CD4-positive, alpha-beta T cell (primary cell): Measurements from ENCODE around the gene NRXN2. TPM values are rescaled to one million over a fixed set of nuclear protein-coding genes. Genes with fewer than 3 reads are reported as not detected.

Experiments used
- ATAC-seq: fragments of 200-7000 bp; cut with Tn5 transposase; one replicate; pipeline ENCODE4 v1.10.0; 2022; ENCODE audit warnings: mild to moderate bottlenecking; ENCODE audit not compliant: poor library complexity
- CTCF ChIA-PET: fragments of 350-600 bp; sonication (Branson Sonifier 250); formaldehyde crosslinking; loops from one replicate; lab custom pipeline; 2021; ENCODE audit warnings: antibody characterized with exemption, inconsistent platforms; lab: Charles Lee
- POLR2A ChIA-PET: fragments of 350-600 bp; sonication (Branson Sonifier 250); formaldehyde crosslinking; loops from one replicate; lab custom pipeline; 2021; ENCODE audit warnings: antibody characterized with exemption, inconsistent platforms; lab: Charles Lee
- DNase-seq, 14 experiments: peaks; one replicate each; pipeline ENCODE4 v3.0.0-alpha.2; 2013 to 2020; ENCODE audit warnings: mixed read lengths in 2 of 14
- H3K27ac ChIP-seq, 2 donors: one replicate each; pipeline versions ENCODE4 v1.5.1 to v1.7.0; 2013; ENCODE audit warnings: low read length in 2 of 2, low read depth in 1 of 2, mild to moderate bottlenecking in 1 of 2
- H3K27me3 ChIP-seq, 2 experiments: 1 replicate in 1 of 2; 2 replicates in 1 of 2; pipeline versions ENCODE4 v1.6.1 to v1.7.0; 2013; ENCODE audit warnings: low read length in 2 of 2, control low read depth in 1 of 2, mild to moderate bottlenecking in 1 of 2, moderate library complexity in 1 of 2; ENCODE audit not compliant: insufficient read depth in 2 of 2, control insufficient read depth in 1 of 2
- H3K36me3 ChIP-seq: one replicate; pipeline ENCODE4 v1.6.1; 2013; ENCODE audit warnings: low read length, control low read depth; ENCODE audit not compliant: insufficient read depth
- H3K4me1 ChIP-seq: one replicate; pipeline ENCODE4 v1.6.1; 2013; ENCODE audit warnings: low read length, control low read depth; ENCODE audit not compliant: insufficient read depth
- H3K4me3 ChIP-seq: one replicate; pipeline ENCODE4 v1.5.1; 2013; ENCODE audit warnings: mild to moderate bottlenecking, low read length, moderate library complexity
- H3K9me3 ChIP-seq, 2 experiments: 1 replicate in 1 of 2; 2 replicates in 1 of 2; pipeline versions ENCODE4 v1.6.1 to v1.7.0; 2013; ENCODE audit warnings: low read length in 2 of 2, mild to moderate bottlenecking in 2 of 2, control low read depth in 1 of 2, moderate library complexity in 1 of 2; ENCODE audit not compliant: control insufficient read depth in 1 of 2, insufficient read depth in 1 of 2
- H3K27ac Mint-ChIP-seq: one replicate; pipeline ENCODE4 v1.8.0; 2020; ENCODE audit warnings: mixed read lengths
- H3K27me3 Mint-ChIP-seq: one replicate; pipeline ENCODE4 v1.8.0; 2021; ENCODE audit warnings: mixed read lengths
- H3K36me3 Mint-ChIP-seq: one replicate; pipeline ENCODE4 v1.8.0; 2021; ENCODE audit warnings: low read depth, mixed read lengths
- H3K4me1 Mint-ChIP-seq: one replicate; pipeline ENCODE4 v1.8.0; 2021; ENCODE audit warnings: low read depth, mixed read lengths
- H3K4me3 Mint-ChIP-seq: one replicate; pipeline ENCODE4 v1.8.0; 2020; ENCODE audit warnings: mild to moderate bottlenecking, mixed read lengths
- H3K9me3 Mint-ChIP-seq: one replicate; pipeline ENCODE4 v1.8.0; 2020; ENCODE audit warnings: mixed read lengths
- intact Hi-C, 2 experiments: fragments of 100-400 bp; cut with DNase I in 1 of 2; cut with micrococcal nuclease in 1 of 2; formaldehyde crosslinking; loops; one replicate each; pipeline versions ENCODE4 v1.15.1 to v1.9.0; 2023 to 2025; cut with DNase I, micrococcal nuclease
- total RNA-seq, 174 experiments: library from RNA in 2 of 174; stranded (reverse) in 2 of 174; gene quantifications; one replicate each; pipeline ENCODE4 v1.2.3 and lab custom pipeline; 2021 to 2026
- TF ChIP-seq, protein P1 (sequence below): fragments of 200-600 bp; IDR thresholded peaks from one replicate; pipeline ENCODE4 v1.8.0; 2022; ENCODE audit warnings: antibody characterized with exemption, mild to moderate bottlenecking

NRXN2 gene
- total RNA-seq, 2 experiments from 2014 or later = 0.05 to 0.31 TPM

DNA sequence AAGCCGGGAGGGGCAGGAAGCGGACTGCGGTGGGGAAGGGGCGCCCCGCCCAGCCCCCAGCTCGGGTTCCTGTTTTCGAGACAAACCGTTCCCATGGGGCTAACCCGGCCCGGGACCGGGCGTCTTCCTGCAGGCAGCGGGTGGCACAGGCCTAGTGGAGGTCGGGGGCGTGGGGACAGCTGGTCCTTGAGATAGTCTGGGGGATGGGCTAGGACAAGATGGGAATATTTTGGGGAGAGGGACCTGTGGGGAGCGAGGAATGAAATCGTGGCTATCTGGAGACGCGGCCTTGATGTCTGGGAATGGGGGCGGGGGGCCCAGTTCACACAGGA lies 22.2 kb upstream of the NRXN2 start:
- ATAC-seq = peak; percentile 36
- H3K9me3 Mint-ChIP-seq = no peaks in the 10 kb centered on the region
- H3K4me1 ChIP-seq = peaks cover 61% of the 10 kb centered on the region
- CTCF ChIA-PET = interaction anchor here (3.5 to 3.9 kb wide), 4 partner anchors 17 to 31 kb away, joined by 13 to 45 read pairs (median 24); partner anchors contain the start of gene PYGM
- H3K27ac ChIP-seq = peak overlapping the region; percentile 95 to 99
- H3K27me3 ChIP-seq = no peaks in the 10 kb centered on the region
- intact Hi-C loops = no loop called here
- H3K36me3 ChIP-seq = peaks cover 20% of the 10 kb centered on the region
- TF ChIP-seq, protein P1, sequence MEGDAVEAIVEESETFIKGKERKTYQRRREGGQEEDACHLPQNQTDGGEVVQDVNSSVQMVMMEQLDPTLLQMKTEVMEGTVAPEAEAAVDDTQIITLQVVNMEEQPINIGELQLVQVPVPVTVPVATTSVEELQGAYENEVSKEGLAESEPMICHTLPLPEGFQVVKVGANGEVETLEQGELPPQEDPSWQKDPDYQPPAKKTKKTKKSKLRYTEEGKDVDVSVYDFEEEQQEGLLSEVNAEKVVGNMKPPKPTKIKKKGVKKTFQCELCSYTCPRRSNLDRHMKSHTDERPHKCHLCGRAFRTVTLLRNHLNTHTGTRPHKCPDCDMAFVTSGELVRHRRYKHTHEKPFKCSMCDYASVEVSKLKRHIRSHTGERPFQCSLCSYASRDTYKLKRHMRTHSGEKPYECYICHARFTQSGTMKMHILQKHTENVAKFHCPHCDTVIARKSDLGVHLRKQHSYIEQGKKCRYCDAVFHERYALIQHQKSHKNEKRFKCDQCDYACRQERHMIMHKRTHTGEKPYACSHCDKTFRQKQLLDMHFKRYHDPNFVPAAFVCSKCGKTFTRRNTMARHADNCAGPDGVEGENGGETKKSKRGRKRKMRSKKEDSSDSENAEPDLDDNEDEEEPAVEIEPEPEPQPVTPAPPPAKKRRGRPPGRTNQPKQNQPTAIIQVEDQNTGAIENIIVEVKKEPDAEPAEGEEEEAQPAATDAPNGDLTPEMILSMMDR = no peak
- H3K4me3 ChIP-seq = peak overlapping the region; percentile 88
- H3K36me3 Mint-ChIP-seq = peaks cover 45% of the 10 kb centered on the region
- peak overlapping the region; percentile 98 for H3K4me3 Mint-ChIP-seq
- no peaks in the 10 kb centered on the region for H3K27me3 Mint-ChIP-seq
- DNase-seq = peak; percentile 66 to 97 (median 91)
- POLR2A ChIA-PET = interaction anchor here (0.7 to 18.7 kb wide), 42 partner anchors 10 to 1904 kb away, joined by 3 to 634 read pairs (median 8); partner anchors contain the start of genes CAPN1, CD248, CDC42BPG and FAU
- H3K4me1 Mint-ChIP-seq = peaks cover 35% of the 10 kb centered on the region
- peak overlapping the region; percentile 99 for H3K27ac Mint-ChIP-seq
- no peaks in the 10 kb centered on the region for H3K9me3 ChIP-seq

DNA sequence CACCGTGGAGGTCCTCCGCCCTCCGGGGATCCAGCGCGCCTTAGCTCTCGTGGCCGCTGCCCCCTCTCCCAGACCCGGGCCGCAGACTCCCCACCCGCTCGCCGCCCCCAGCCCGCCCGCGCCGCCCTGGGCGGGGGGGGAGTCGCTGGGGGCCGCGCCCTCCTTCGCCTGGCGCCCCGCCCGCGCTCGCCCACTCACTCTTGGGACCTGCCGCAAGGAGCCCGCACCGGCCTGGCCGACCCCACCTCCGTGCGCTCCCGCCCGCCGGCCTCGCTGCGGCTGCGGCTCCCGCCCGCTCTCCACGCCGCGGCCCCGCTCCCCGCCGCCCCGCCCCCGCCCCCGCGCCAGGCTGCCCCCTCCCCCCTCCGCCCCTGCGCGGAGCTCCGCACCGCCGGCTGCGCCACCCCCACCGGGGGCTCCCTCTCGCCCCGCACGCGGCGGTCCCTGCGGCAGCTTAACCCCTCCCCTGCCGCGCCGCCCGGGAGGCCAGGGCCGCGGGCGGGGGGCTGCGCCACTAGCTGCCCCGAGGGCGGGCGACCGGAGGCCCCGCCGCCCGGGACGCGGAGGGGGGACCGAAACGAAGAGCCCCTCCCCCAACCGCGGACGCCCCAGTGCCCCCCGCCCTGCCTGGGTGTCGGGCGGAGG lies 21.7 kb upstream of the NRXN2 start:
- Histone ChIP-seq H3K36me3 (peaks cover 25% of the 10 kb centered on the region), H3K9me3 (no peaks in the 10 kb centered on the region), H3K4me1 (peaks cover 65% of the 10 kb centered on the region), H3K27ac (peak overlapping the region; percentile 95 to 99), H3K4me3 (peak overlapping the region; percentile 98), H3K27me3 (no peaks in the 10 kb centered on the region)
- Mint-ChIP-seq H3K4me1 (peaks cover 39% of the 10 kb centered on the region), H3K9me3 (no peaks in the 10 kb centered on the region), H3K27me3 (no peaks in the 10 kb centered on the region), H3K27ac (peak overlapping the region; percentile 99), H3K36me3 (peaks cover 46% of the 10 kb centered on the region), H3K4me3 (peak overlapping the region; percentile 98)
- TF ChIP-seq, protein P1 = no peak
- ChIA-PET POLR2A (interaction anchor here (0.7 to 18.7 kb wide), 46 partner anchors 8 to 1903 kb away, joined by 3 to 634 read pairs (median 8); partner anchors contain the start of genes CAPN1, CD248, CDC42BPG and FAU), CTCF (interaction anchor here (0.6 to 4.9 kb wide), 7 partner anchors 17 to 116 kb away, joined by 4 to 45 read pairs (median 20); partner anchors contain the start of genes PYGM and SF1)
- intact Hi-C loops = loop anchor here (1.0 to 5.0 kb wide), 2 partner anchors 33 to 34 kb away; partner anchors contain the start of gene SF1 (in 2 of the 2)
- peak in 10 of 14 experiments; percentile 42 to 76 (median 52) for DNase-seq
- peak; percentile 1 for ATAC-seq

DNA sequence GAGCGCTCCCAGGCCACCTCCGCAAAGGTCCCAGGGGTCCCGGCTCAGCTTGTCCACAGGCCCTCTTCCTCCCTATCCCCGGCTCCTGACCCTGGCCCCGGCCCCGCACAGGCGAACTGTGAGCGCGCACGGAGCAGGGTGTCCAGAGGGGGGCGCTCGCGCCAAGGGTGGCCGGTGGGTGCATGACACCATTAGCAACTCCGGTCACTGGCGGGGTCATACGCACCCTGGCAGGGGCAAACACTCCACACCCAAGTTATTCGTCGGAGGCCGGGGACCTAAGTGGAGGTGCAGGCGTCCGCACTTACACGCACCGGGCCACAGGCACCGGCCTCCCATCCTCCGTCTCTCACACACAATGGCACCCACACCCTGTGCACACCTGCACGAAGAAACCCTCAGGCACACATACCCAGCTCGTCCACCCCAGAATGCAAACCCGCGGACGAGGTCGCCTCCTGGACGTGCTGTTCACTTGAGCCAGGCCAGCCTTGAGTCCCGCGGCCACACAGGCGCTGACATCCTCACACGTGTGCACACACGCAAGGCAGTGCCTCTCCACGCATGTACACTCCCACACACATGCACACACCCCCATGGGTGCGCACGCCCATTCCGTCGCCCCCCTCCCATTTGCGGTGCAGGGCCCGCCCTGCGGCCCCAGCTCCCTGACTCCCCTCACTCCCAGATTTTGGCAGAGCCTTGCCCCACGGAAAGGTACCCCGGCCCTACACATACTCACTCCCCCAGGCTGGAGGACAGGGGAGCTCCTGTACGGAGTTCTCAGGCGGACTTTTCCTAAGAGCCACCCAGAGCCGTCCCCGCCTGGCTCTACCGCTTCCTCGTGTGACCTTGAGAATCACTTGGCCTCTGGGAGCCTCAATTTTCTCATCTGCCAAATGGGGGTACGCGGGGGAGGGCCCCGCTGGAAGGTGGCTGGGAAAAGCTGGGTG lies 20.9 kb upstream of the NRXN2 start, which contains the start of gene RASGRP2:
TSS of gene RASGRP2 (minus strand) at position 552 of the 953 bp plus-strand sequence. CDS start 1,276 bp downstream, outside the sequence.
- H3K9me3 ChIP-seq = no peaks in the 10 kb centered on the region
- TF ChIP-seq, protein P1 = peak; percentile 65
- no peaks in the 10 kb centered on the region for H3K27me3 ChIP-seq
- CTCF ChIA-PET = interaction anchor here (0.6 to 4.9 kb wide), 16 partner anchors 11 to 461 kb away, joined by 3 to 45 read pairs (median 4); partner anchors contain the start of genes PYGM and SF1
- ATAC-seq (peak; percentile 60), DNase-seq (peak; percentile 82 to 93 (median 88))
- H3K36me3 ChIP-seq = peaks cover 33% of the 10 kb centered on the region
- no peaks in the 10 kb centered on the region for H3K9me3 Mint-ChIP-seq
- H3K27ac Mint-ChIP-seq = peak within 1 kb of the TSS; percentile 99
- POLR2A ChIA-PET = interaction anchor here (0.8 to 18.7 kb wide), 43 partner anchors 8 to 1902 kb away, joined by 3 to 634 read pairs (median 8); partner anchors contain the start of genes CAPN1, CDC42BPG, FAU and MAJIN
- H3K36me3 Mint-ChIP-seq = peaks cover 54% of the 10 kb centered on the region
- H3K27ac ChIP-seq = peak within 1 kb of the TSS; percentile 89 to 99
- H3K4me1 ChIP-seq = peaks cover 67% of the 10 kb centered on the region
- peak within 1 kb of the TSS; percentile 98 for H3K4me3 Mint-ChIP-seq
- intact Hi-C loops = loop anchor here (1.0 to 5.0 kb wide), 6 partner anchors 20 to 101 kb away; partner anchors contain the start of genes SF1 (in 2 of the 2) and CDC42BPG (in 1 of the 2)
- H3K27me3 Mint-ChIP-seq = no peaks in the 10 kb centered on the region
- H3K4me3 ChIP-seq = peak within 1 kb of the TSS; percentile 98
- peaks cover 46% of the 10 kb centered on the region for H3K4me1 Mint-ChIP-seq
